GM18909 (cell line): ENCODE data around the gene RFPL3.
"Not testable (repeated sequence)": the region's sequence is repeated elsewhere in the genome, so short reads cannot be mapped to it uniquely, and the experiment has no call there.

Experiments
- ATAC-seq: cut with Tn5 transposase; IDR thresholded peaks from one replicate; pipeline ENCODE4 v1.9.1; 2021; ENCODE audit warnings: mild to moderate bottlenecking; ENCODE audit not compliant: unreplicated experiment, poor library complexity

RFPL3 gene

GRCh38 chr22:32328306-32329201 lies 29.1 kb upstream of the RFPL3 start:
- no peak for ATAC-seq

- no peak for ATAC-seq
Measured at GRCh38 chr22:32329202-32329645, 28.4 kb upstream of the RFPL3 start.

- no peak for ATAC-seq
Measured at GRCh38 chr22:32331236-32331917, 26.3 kb upstream of the RFPL3 start.

GRCh38 chr22:32331918-32332725 lies 25.5 kb upstream of the RFPL3 start:
- no peak for ATAC-seq

GRCh38 chr22:32333141-32333768 lies 24.4 kb upstream of the RFPL3 start:
- ATAC-seq, result no peak

- ATAC-seq, result no peak
Measured at GRCh38 chr22:32333769-32334659, 23.7 kb upstream of the RFPL3 start.

GRCh38 chr22:32334660-32335365 lies 22.9 kb upstream of the RFPL3 start:
- ATAC-seq, result no peak

- no peak for ATAC-seq
Measured at GRCh38 chr22:32335471-32335870, 22.2 kb upstream of the RFPL3 start.

- no peak for ATAC-seq
Measured at GRCh38 chr22:32336121-32336603, 21.5 kb upstream of the RFPL3 start.

GRCh38 chr22:32336771-32337424 lies 20.8 kb upstream of the RFPL3 start:
- no peak for ATAC-seq

GRCh38 chr22:32337425-32337824 lies 20.2 kb upstream of the RFPL3 start:
- ATAC-seq, result not testable (repeated sequence)

- ATAC-seq, result no peak
Measured at GRCh38 chr22:32338757-32339156, 18.9 kb upstream of the RFPL3 start.

- ATAC-seq, result no peak
Measured at GRCh38 chr22:32339190-32340012, 18.3 kb upstream of the RFPL3 start.

GRCh38 chr22:32340411-32340810 lies 17.3 kb upstream of the RFPL3 start:
- no peak for ATAC-seq

- no peak for ATAC-seq
Measured at GRCh38 chr22:32341122-32341740, 16.4 kb upstream of the RFPL3 start.

- no peak for ATAC-seq
Measured at GRCh38 chr22:32342977-32343376, 14.7 kb upstream of the RFPL3 start.

- no peak for ATAC-seq
Measured at GRCh38 chr22:32343941-32344340, 13.7 kb upstream of the RFPL3 start.
